MM.1S (cell line): ENCODE measurements around the gene DCLRE1B.

Source experiments
- DNase-seq: peaks from one replicate; pipeline ENCODE4 v3.0.0-alpha.2; 2015
- H2AFZ ChIP-seq: fragments of 300-600 bp; sonication (generic); 2 replicates; pipeline ENCODE4 v1.6.0; 2016; ENCODE audit warnings: antibody characterized with exemption, low read length
- H3F3A ChIP-seq: fragments of 300-600 bp; sonication (generic); 2 replicates; pipeline ENCODE4 v1.6.1; 2016; ENCODE audit warnings: mild to moderate bottlenecking, antibody characterized with exemption, low read length, moderate library complexity, mixed read lengths; ENCODE audit not compliant: insufficient read depth
- H3K27ac ChIP-seq: fragments of 300-600 bp; sonication (generic); 2 replicates; pipeline ENCODE4 v1.5.1; 2016; ENCODE audit warnings: mild to moderate bottlenecking, low read length
- H3K27me3 ChIP-seq: fragments of 300-600 bp; sonication (generic); replicated peaks from 2 replicates; pipeline ENCODE4 v1.6.0; 2016; ENCODE audit warnings: low read length; ENCODE audit not compliant: insufficient read depth
- H3K36me3 ChIP-seq: fragments of 300-600 bp; sonication (generic); replicated peaks from 2 replicates; pipeline ENCODE4 v1.6.1; 2016; ENCODE audit warnings: mild to moderate bottlenecking, low read length, mixed read lengths; ENCODE audit not compliant: insufficient read depth
- H3K4me1 ChIP-seq: fragments of 300-600 bp; sonication (generic); 2 replicates; pipeline ENCODE4 v1.6.1; 2016; ENCODE audit warnings: low read length, mixed read lengths
- H3K4me2 ChIP-seq: fragments of 300-600 bp; sonication (generic); 2 replicates; pipeline ENCODE4 v1.6.0; 2016; ENCODE audit warnings: low read depth, low read length
- H3K4me3 ChIP-seq: fragments of 300-600 bp; sonication (generic); 2 replicates; pipeline ENCODE4 v1.5.1; 2016; ENCODE audit warnings: low read length, mixed read lengths
- H3K79me2 ChIP-seq: fragments of 300-600 bp; sonication (generic); 2 replicates; pipeline ENCODE4 v1.6.1; 2016; ENCODE audit warnings: mixed run types, low read length, mixed read lengths
- H3K9ac ChIP-seq: fragments of 300-600 bp; sonication (generic); 2 replicates; pipeline ENCODE4 v1.6.1; 2016; ENCODE audit warnings: low read length, mixed read lengths
- H3K9me2 ChIP-seq: fragments of 300-600 bp; sonication (generic); replicated peaks from 2 replicates; pipeline ENCODE4 v1.6.1; 2016; ENCODE audit warnings: mild to moderate bottlenecking, low read length, mixed read lengths; ENCODE audit not compliant: insufficient read depth
- H3K9me3 ChIP-seq: fragments of 300-600 bp; sonication (generic); replicated peaks from 2 replicates; pipeline ENCODE4 v1.6.1; 2016; ENCODE audit warnings: mild to moderate bottlenecking, low read length, mixed read lengths; ENCODE audit not compliant: insufficient read depth
- H4K20me1 ChIP-seq: fragments of 300-600 bp; sonication (generic); 2 replicates; pipeline ENCODE4 v1.6.1; 2016; ENCODE audit warnings: mild to moderate bottlenecking, low read length, moderate library complexity, mixed read lengths; ENCODE audit not compliant: insufficient read depth
- EZH2 ChIP-seq: fragments of 300-600 bp; sonication (generic); optimal IDR thresholded peaks from 2 replicates; pipeline ENCODE3; 2017; ENCODE audit warnings: low read depth, mild to moderate bottlenecking, antibody characterized with exemption, low read length, mixed read lengths
- EZH2phosphoT487 ChIP-seq: fragments of 300-600 bp; sonication (generic); IDR thresholded peaks from 2 replicates; pipeline ENCODE4 v1.6.1; 2018; ENCODE audit warnings: antibody characterized with exemption, low read length
- TF ChIP-seq, protein P1 (sequence below): fragments of 300-600 bp; sonication (generic); IDR thresholded peaks from 2 replicates; pipeline ENCODE4 v1.5.1; 2016; ENCODE audit warnings: antibody characterized with exemption, low read length, mixed read lengths

DCLRE1B gene

DNA sequence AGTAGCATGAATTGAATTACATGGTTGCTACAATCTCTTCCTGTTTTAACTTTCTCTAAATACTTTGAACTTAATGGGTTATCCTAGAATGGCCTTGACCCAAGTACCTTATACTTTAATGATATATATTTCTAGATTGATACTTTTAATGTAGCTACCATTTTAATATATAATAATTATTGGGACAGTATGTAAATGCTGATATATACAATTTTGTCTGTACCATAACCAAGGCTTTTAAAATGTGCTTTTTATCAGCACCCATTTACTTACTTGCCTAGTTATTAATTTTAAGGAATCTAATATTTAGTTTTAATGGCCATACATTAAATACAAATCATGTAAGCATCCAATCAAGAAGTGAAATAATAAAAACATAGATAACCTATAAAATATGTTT is 37.4 kb downstream of the DCLRE1B start:
- Histone ChIP-seq H3K9me3 (no peaks in the 10 kb centered on the region), H3K36me3 (no peaks in the 10 kb centered on the region), H2AFZ (no peak overlapping the region), H3K4me2 (no peak overlapping the region), H3K4me3 (no peak overlapping the region), H3K9ac (no peak overlapping the region), H3K27me3 (no peaks in the 10 kb centered on the region), H3K27ac (peak overlapping the region; percentile 41; the same call in 1 of the 2 replicates), H4K20me1 (no peaks in the 10 kb centered on the region), H3K9me2 (no peaks in the 10 kb centered on the region), H3K4me1 (peaks cover 44% of the 10 kb centered on the region), H3F3A (peaks cover 53% of the 10 kb centered on the region), H3K79me2 (peaks cover 76% of the 10 kb centered on the region)
- DNase-seq: no peak
- TF ChIP-seq EZH2: no peak
- TF ChIP-seq EZH2phosphoT487: no peak
- TF ChIP-seq, protein P1, sequence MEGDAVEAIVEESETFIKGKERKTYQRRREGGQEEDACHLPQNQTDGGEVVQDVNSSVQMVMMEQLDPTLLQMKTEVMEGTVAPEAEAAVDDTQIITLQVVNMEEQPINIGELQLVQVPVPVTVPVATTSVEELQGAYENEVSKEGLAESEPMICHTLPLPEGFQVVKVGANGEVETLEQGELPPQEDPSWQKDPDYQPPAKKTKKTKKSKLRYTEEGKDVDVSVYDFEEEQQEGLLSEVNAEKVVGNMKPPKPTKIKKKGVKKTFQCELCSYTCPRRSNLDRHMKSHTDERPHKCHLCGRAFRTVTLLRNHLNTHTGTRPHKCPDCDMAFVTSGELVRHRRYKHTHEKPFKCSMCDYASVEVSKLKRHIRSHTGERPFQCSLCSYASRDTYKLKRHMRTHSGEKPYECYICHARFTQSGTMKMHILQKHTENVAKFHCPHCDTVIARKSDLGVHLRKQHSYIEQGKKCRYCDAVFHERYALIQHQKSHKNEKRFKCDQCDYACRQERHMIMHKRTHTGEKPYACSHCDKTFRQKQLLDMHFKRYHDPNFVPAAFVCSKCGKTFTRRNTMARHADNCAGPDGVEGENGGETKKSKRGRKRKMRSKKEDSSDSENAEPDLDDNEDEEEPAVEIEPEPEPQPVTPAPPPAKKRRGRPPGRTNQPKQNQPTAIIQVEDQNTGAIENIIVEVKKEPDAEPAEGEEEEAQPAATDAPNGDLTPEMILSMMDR: no peak

DNA sequence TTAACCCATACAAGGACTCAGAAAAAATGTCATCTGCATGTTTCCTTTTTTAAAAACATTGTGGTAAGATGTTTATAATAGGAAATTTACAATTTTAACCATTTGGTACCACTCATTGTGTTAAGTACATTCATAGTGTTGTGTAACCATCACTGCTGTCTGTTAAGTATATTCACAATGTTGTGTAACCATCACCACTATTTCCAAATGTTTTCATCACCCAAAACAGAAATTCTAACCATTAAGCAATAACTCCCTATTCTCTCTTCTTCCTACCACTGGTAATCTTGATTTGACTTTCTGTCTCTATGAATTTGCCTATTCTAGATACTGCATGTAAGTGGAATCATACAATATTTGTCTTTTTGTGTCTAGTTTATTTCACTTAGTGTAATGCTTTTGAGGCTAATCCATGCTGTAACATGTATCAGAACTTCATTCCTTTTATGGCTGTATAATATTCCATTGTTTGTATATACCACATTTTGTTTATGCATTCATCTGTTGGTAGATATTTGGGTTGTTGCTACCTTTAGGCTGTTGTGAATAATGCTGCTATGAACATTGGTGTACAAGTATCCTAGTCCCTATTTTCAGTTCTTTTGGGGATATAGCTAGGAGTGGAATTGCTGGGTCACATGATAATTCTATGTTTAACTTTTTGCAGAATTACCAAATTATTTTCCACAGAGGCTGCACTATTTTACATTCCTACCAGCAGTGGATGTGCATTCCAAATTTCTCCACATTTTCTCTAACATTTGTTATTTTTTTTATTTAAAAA is 38.1 kb downstream of the DCLRE1B start:
- Histone ChIP-seq H2AFZ (no peak overlapping the region), H3K79me2 (peaks cover 76% of the 10 kb centered on the region), H3K36me3 (no peaks in the 10 kb centered on the region), H3F3A (peaks cover 56% of the 10 kb centered on the region), H3K9me3 (no peaks in the 10 kb centered on the region), H3K27me3 (no peaks in the 10 kb centered on the region), H3K9me2 (no peaks in the 10 kb centered on the region), H3K27ac (no peak overlapping the region), H3K4me2 (no peak overlapping the region), H3K4me3 (no peak overlapping the region), H3K9ac (no peak overlapping the region), H4K20me1 (no peaks in the 10 kb centered on the region), H3K4me1 (peaks cover 44% of the 10 kb centered on the region)
- TF ChIP-seq, protein P1: no peak
- TF ChIP-seq EZH2 (no peak), EZH2phosphoT487 (no peak)
- no peak for DNase-seq

- Histone ChIP-seq H3K4me1 (peaks cover 41% of the 10 kb centered on the region), H4K20me1 (no peaks in the 10 kb centered on the region), H3K27ac (peak overlapping the region; percentile 69; the same call in 1 of the 2 replicates), H3K9ac (no peak overlapping the region), H3K36me3 (no peaks in the 10 kb centered on the region), H3F3A (peaks cover 46% of the 10 kb centered on the region), H3K9me3 (no peaks in the 10 kb centered on the region), H2AFZ (no peak overlapping the region), H3K27me3 (no peaks in the 10 kb centered on the region), H3K4me2 (peak overlapping the region; percentile 77; the same call in 1 of the 2 replicates), H3K4me3 (no peak overlapping the region), H3K79me2 (peaks cover 79% of the 10 kb centered on the region), H3K9me2 (no peaks in the 10 kb centered on the region)
- DNase-seq: no peak
- TF ChIP-seq EZH2phosphoT487 (no peak), EZH2 (no peak)
- TF ChIP-seq, protein P1: no peak
Observed at GRCh38 chr1:113945329-113945728, 40.2 kb downstream of the DCLRE1B start.
